H1 (cell line): ENCODE measurements around the gene MAP7. TPM values are rescaled to one million over a fixed set of nuclear protein-coding genes. Genes with fewer than 3 reads are reported as not detected.

ENCODE experiments used
- CTCF ChIA-PET: fragments of 300-600 bp; sonication (Branson Sonifier 250); formaldehyde crosslinking; loops from one replicate; lab custom pipeline; 2021; ENCODE audit not compliant: partially characterized antibody; lab: Charles Lee
- POLR2A ChIA-PET: fragments of 300-600 bp; sonication (Branson Sonifier 250); formaldehyde crosslinking; loops from one replicate; lab custom pipeline; 2021; ENCODE audit warnings: inconsistent platforms; ENCODE audit not compliant: partially characterized antibody; lab: Charles Lee
- DNase-seq, 2 experiments: peaks; one replicate each; pipeline versions ENCODE4 v3.0.0 to v3.0.0-alpha.2; 2010 to 2022; ENCODE audit warnings: low spot score in 2 of 2, low read depth in 1 of 2, mixed read lengths in 1 of 2
- FAIRE-seq: peaks from 2 replicates; lab custom pipeline; 2011; peaks lifted over from hg19 to GRCh38; lab: Jason Lieb, UNC
- H2AFZ ChIP-seq: 2 replicates; pipeline ENCODE4 v1.8.1; 2012; ENCODE audit warnings: low read length, inconsistent platforms
- H2AK5ac ChIP-seq: 2 replicates; pipeline ENCODE4 v1.6.1; 2013; ENCODE audit warnings: low read depth, low read length
- H2BK120ac ChIP-seq: replicated peaks from 2 replicates; pipeline ENCODE3; 2013; ENCODE audit warnings: low read depth, low read length, inconsistent platforms
- H2BK12ac ChIP-seq: 2 replicates; pipeline ENCODE4 v1.6.1; 2013; ENCODE audit warnings: low read depth, low read length
- H2BK15ac ChIP-seq: 2 replicates; pipeline ENCODE4 v1.6.1; 2013; ENCODE audit warnings: low read length
- H2BK20ac ChIP-seq: 2 replicates; pipeline ENCODE4 v1.6.1; 2013; ENCODE audit warnings: low read length
- H2BK5ac ChIP-seq: 2 replicates; pipeline ENCODE4 v1.6.1; 2013; ENCODE audit warnings: low read depth, low read length
- H3K14ac ChIP-seq: 2 replicates; pipeline ENCODE4 v1.6.1; 2013; ENCODE audit warnings: inconsistent platforms; ENCODE audit not compliant: insufficient read length
- H3K18ac ChIP-seq: 2 replicates; pipeline ENCODE4 v1.6.1; 2013; ENCODE audit warnings: low read length; ENCODE audit errors: extremely low read depth
- H3K23ac ChIP-seq: 2 replicates; pipeline ENCODE4 v1.6.1; 2013; ENCODE audit warnings: inconsistent platforms; ENCODE audit not compliant: insufficient read length
- H3K23me2 ChIP-seq: 2 replicates; pipeline ENCODE4 v1.6.1; 2013; ENCODE audit warnings: low read depth, low read length
- H3K27ac ChIP-seq: 2 replicates; pipeline ENCODE4 v1.6.1; 2011; ENCODE audit warnings: low read depth, low read length, inconsistent platforms
- H3K27me3 ChIP-seq, 4 experiments: replicated peaks in 1 of 4; 1 replicate in 1 of 4; 2 replicates in 3 of 4; pipeline versions ENCODE4 v1.6.1 to v1.8.1; 2011 to 2013; ENCODE audit warnings: low read length in 3 of 4, mild to moderate bottlenecking in 3 of 4, inconsistent platforms in 2 of 4, mixed read lengths in 2 of 4, moderate library complexity in 1 of 4; ENCODE audit not compliant: control insufficient read depth in 3 of 4, insufficient read depth in 3 of 4; ENCODE audit errors: extremely low read depth in 1 of 4
- H3K36me3 ChIP-seq, 4 experiments: 2 replicates each; pipeline versions ENCODE4 v1.6.1 to v1.8.1; 2011 to 2013; ENCODE audit warnings: mild to moderate bottlenecking in 4 of 4, low read length in 3 of 4, moderate library complexity in 2 of 4, control low read depth in 1 of 4, inconsistent platforms in 1 of 4; ENCODE audit not compliant: insufficient read depth in 4 of 4, control insufficient read depth in 2 of 4
- H3K4ac ChIP-seq: replicated peaks from 2 replicates; pipeline ENCODE3; 2013; ENCODE audit warnings: low read length, low read depth, mixed read lengths, inconsistent platforms; ENCODE audit not compliant: insufficient read length
- H3K4me1 ChIP-seq, 4 experiments: replicated peaks in 1 of 4; 1 replicate in 1 of 4; 2 replicates in 3 of 4; pipeline versions ENCODE4 v1.6.1 to v1.8.1; 2011 to 2013; ENCODE audit warnings: low read length in 3 of 4, inconsistent platforms in 2 of 4, mixed read lengths in 1 of 4; ENCODE audit not compliant: insufficient read depth in 4 of 4, control insufficient read depth in 3 of 4
- H3K4me2 ChIP-seq, 2 experiments: 2 replicates each; pipeline versions ENCODE4 v1.6.1 to v1.8.1; 2011 to 2013; ENCODE audit warnings: low read depth in 2 of 2, low read length in 2 of 2, control low read depth in 1 of 2, inconsistent platforms in 1 of 2, mild to moderate bottlenecking in 1 of 2; ENCODE audit not compliant: insufficient read depth in 1 of 2
- H3K4me3 ChIP-seq, 4 experiments: fragments of 200-600, 300-600 bp in 1 of 4; sonication (generic), shearing (Covaris generic), sonication (Bioruptor Twin) in 1 of 4; 2 replicates each; pipeline versions ENCODE4 v1.5.1 to v1.8.1; 2011 to 2016; ENCODE audit warnings: low read length in 4 of 4, low read depth in 3 of 4, control low read depth in 2 of 4, inconsistent platforms in 2 of 4, mild to moderate bottlenecking in 2 of 4, mixed read lengths in 1 of 4, moderate library complexity in 1 of 4; ENCODE audit not compliant: insufficient read depth in 2 of 4; ENCODE audit errors: extremely low read depth in 1 of 4
- H3K56ac ChIP-seq: replicated peaks from 2 replicates; pipeline ENCODE3; 2013; ENCODE audit warnings: low read depth, mild to moderate bottlenecking, mixed read lengths, low read length, inconsistent platforms; ENCODE audit not compliant: insufficient read length
- H3K79me1 ChIP-seq: 2 replicates; pipeline ENCODE4 v1.6.1; 2013; ENCODE audit warnings: low read depth, low read length, control low read depth
- H3K79me2 ChIP-seq, 2 experiments: 2 replicates each; pipeline versions ENCODE4 v1.6.1 to v1.8.1; 2012 to 2013; ENCODE audit warnings: low read length in 2 of 2, mild to moderate bottlenecking in 2 of 2, inconsistent platforms in 1 of 2; ENCODE audit not compliant: insufficient read depth in 2 of 2, control insufficient read depth in 1 of 2
- H3K9ac ChIP-seq, 4 experiments: replicated peaks in 1 of 4; 1 replicate in 1 of 4; 2 replicates in 3 of 4; pipeline versions ENCODE4 v1.6.1 to v1.8.1; 2011 to 2013; ENCODE audit warnings: low read depth in 3 of 4, low read length in 3 of 4, control low read depth in 2 of 4, mild to moderate bottlenecking in 2 of 4, moderate library complexity in 2 of 4, inconsistent platforms in 1 of 4; ENCODE audit errors: extremely low read depth in 1 of 4
- H3K9me3 ChIP-seq, 2 experiments: 2 replicates each; pipeline versions ENCODE4 v1.6.1 to v1.8.1; 2012 to 2013; ENCODE audit warnings: mild to moderate bottlenecking in 2 of 2, moderate library complexity in 2 of 2, control low read depth in 1 of 2, inconsistent platforms in 1 of 2, low read depth in 1 of 2, low read length in 1 of 2, mixed read lengths in 1 of 2; ENCODE audit not compliant: insufficient read depth in 2 of 2
- H4K20me1 ChIP-seq, 2 experiments: replicated peaks in 1 of 2; 2 replicates each; pipeline versions ENCODE3 to v1.8.1; 2011 to 2013; ENCODE audit warnings: inconsistent platforms in 2 of 2, low read length in 2 of 2, mild to moderate bottlenecking in 1 of 2; ENCODE audit not compliant: insufficient read depth in 2 of 2, control insufficient read depth in 1 of 2
- H4K5ac ChIP-seq: 2 replicates; pipeline ENCODE4 v1.6.1; 2013; ENCODE audit warnings: low read length, low read depth, mixed read lengths, inconsistent platforms; ENCODE audit not compliant: insufficient read length
- H4K8ac ChIP-seq: 2 replicates; pipeline ENCODE4 v1.8.0; 2013; ENCODE audit warnings: mild to moderate bottlenecking, moderate library complexity, low read length, inconsistent platforms; ENCODE audit not compliant: insufficient read depth; ENCODE audit errors: extremely low read depth
- H4K91ac ChIP-seq: replicated peaks from 2 replicates; pipeline ENCODE3; 2013; ENCODE audit warnings: low read length, mixed read lengths, inconsistent platforms; ENCODE audit not compliant: insufficient read length
- CEBPB ChIP-seq: IDR thresholded peaks from 2 replicates; pipeline ENCODE4 v1.6.1; 2012; ENCODE audit warnings: low read depth, low read length
- FOSL1 ChIP-seq: IDR thresholded peaks from 2 replicates; pipeline ENCODE4 v1.6.1; 2011; ENCODE audit warnings: mild to moderate bottlenecking, low read depth, low read length, moderate library complexity; ENCODE audit not compliant: insufficient read depth
- GABPA ChIP-seq: IDR thresholded peaks from 2 replicates; pipeline ENCODE4 v1.6.1; 2011; ENCODE audit warnings: mild to moderate bottlenecking, low read length, moderate library complexity, borderline replicate concordance; ENCODE audit not compliant: insufficient read depth
- JUND ChIP-seq: IDR thresholded peaks from 2 replicates; pipeline ENCODE4 v1.6.1; 2011; ENCODE audit warnings: mild to moderate bottlenecking, improper control_type of control experiment, low read length
- MAFK ChIP-seq: IDR thresholded peaks from 2 replicates; pipeline ENCODE4 v1.6.1; 2012; ENCODE audit warnings: low read depth, mild to moderate bottlenecking, improper control_type of control experiment, low read length
- PHF8 ChIP-seq: fragments of 200-600 bp; sonication (generic); conservative IDR thresholded peaks from 2 replicates; pipeline ENCODE4 v1.7.1; 2012; ENCODE audit warnings: low read depth, mild to moderate bottlenecking, inconsistent platforms, low read length, moderate library complexity
- POLR2A ChIP-seq, 2 experiments: IDR thresholded peaks; 1 replicate in 1 of 2; 2 replicates in 1 of 2; pipeline ENCODE4 v1.6.1; 2011; ENCODE audit warnings: low read depth in 2 of 2, low read length in 2 of 2, mild to moderate bottlenecking in 2 of 2; ENCODE audit errors: control extremely low read depth in 1 of 2
- SP4 ChIP-seq: IDR thresholded peaks from 2 replicates; pipeline ENCODE4 v1.6.1; 2012; ENCODE audit warnings: low read length, inconsistent platforms
- WGBS, 2 experiments: shearing (Covaris generic) in 1 of 2; methylation state at CpG; one replicate each; pipeline versions ENCODE4 v1.1.6 to v1.1.7; 2013 to 2015; ENCODE audit warnings: low lambda C conversion rate in 2 of 2, mixed read lengths in 2 of 2, inconsistent platforms in 1 of 2, low coverage in 1 of 2, missing lambda C conversion rate in 1 of 2; ENCODE audit not compliant: insufficient replicate concordance in 2 of 2, insufficient coverage in 1 of 2, insufficient read length in 1 of 2; ENCODE audit errors: extremely low coverage in 1 of 2, missing lambda C conversion rate in 1 of 2; 5-methylcytosine and 5-hydroxymethylcytosine counted together
- polyA plus RNA-seq, 7 experiments: library from polyadenylated mRNA; depleted of rRNA in 3 of 7; stranded (reverse) in 5 of 7; unstranded in 2 of 7; fragments of >200 nt in 5 of 7; fragments of 200-250 nt in 2 of 7; gene quantifications; 1 replicate in 5 of 7; 2 replicates in 1 of 7; 4 replicates in 1 of 7; pipeline versions ENCODE4 v1.2.1 to v1.2.3, GENCODE V29; 2011 to 2013; ENCODE audit warnings: missing spikeins in 2 of 7, mixed read lengths in 2 of 7
- total RNA-seq: library from RNA; stranded (reverse); fragmentation: NEBNext Ultra II Directional; extraction: Animal tissue kit (Norgen Biotek cat#: 25700); gene quantifications from 2 replicates; pipeline ENCODE4 v1.2.1, GENCODE V29; 2021
- TF ChIP-seq, protein P1 (sequence below): IDR thresholded peaks from 2 replicates; pipeline ENCODE4 v1.6.1; 2011; ENCODE audit warnings: low read depth, mild to moderate bottlenecking, low read length; ENCODE audit not compliant: insufficient read depth
- TF ChIP-seq, protein P2 (sequence below): IDR thresholded peaks from 2 replicates; pipeline ENCODE4 v1.6.1; 2012; ENCODE audit warnings: inconsistent platforms

The MAP7 gene
- total and polyA plus RNA-seq, 2 of the 8 experiments (the other 6 are each of a cell fraction or from before 2014, with no cell fraction given), result 13.5 to 66.9 TPM

GRCh38 chr6:136446579-136447187, 103.5 kb downstream of the MAP7 start:
- Histone ChIP-seq H4K8ac (no peak overlapping the region), H3K4me2 (no peak overlapping the region), H3K9ac (no peak overlapping the region), H3K14ac (no peak overlapping the region), H2BK120ac (no peak overlapping the region), H2BK5ac (no peak overlapping the region), H3K18ac (no peak overlapping the region), H4K5ac (no peak overlapping the region), H3K4me3 (no peak overlapping the region), H3K9me3 (no peaks in the 10 kb centered on the region), H2AFZ (no peak overlapping the region), H4K91ac (no peak overlapping the region), H3K23me2 (no peaks in the 10 kb centered on the region), H3K4ac (no peak overlapping the region), H3K79me2 (peaks cover 0 to 64% of the 10 kb centered on the region in 2 experiments; a peak in 2 of 4 replicates)
- CTCF ChIA-PET, result interaction anchor here (1.0 kb wide), 2 partner anchors 10 to 100 kb away, joined by 3 to 5 read pairs; no protein-coding TSS in a partner anchor
- TF ChIP-seq, protein P1, sequence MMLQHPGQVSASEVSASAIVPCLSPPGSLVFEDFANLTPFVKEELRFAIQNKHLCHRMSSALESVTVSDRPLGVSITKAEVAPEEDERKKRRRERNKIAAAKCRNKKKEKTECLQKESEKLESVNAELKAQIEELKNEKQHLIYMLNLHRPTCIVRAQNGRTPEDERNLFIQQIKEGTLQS, result no peak
- no peak for TF ChIP-seq MAFK
- TF ChIP-seq, protein P2, sequence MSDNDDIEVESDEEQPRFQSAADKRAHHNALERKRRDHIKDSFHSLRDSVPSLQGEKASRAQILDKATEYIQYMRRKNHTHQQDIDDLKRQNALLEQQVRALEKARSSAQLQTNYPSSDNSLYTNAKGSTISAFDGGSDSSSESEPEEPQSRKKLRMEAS, result no peak
- no peak for TF ChIP-seq POLR2A (IDR thresholded peaks at IDR 0.05; ENCODE audit: control extremely low read depth in 1 of 2, low read depth in 2 of 2, low read length in 2 of 2)
- no peak for TF ChIP-seq SP4
- TF ChIP-seq GABPA, result no peak
- TF ChIP-seq PHF8, result no peak
- TF ChIP-seq JUND, result no peak
- no peak for TF ChIP-seq FOSL1
- no peak for TF ChIP-seq CEBPB
- TF ChIP-seq, all 59 proteins: peak for 0
- 89% methylated on average over 2 of the region's 2 CpGs; no CpG with 5 or more reads in 1 of the 2 experiments for WGBS, 2 experiments
- no peak overlapping the region for H3K27ac ChIP-seq
- no peaks in the 10 kb centered on the region for H3K36me3 ChIP-seq
- H3K27me3 ChIP-seq, result no peaks in the 10 kb centered on the region
- no peak overlapping the region for H2AK5ac ChIP-seq
- no peak overlapping the region for H2BK12ac ChIP-seq
- H3K4me1 ChIP-seq, result peaks cover 0 to 3% (median 0%) of the 10 kb centered on the region in 4 experiments; a peak in 3 of 7 replicates
- DNase-seq (no peak), FAIRE-seq (no peak)
- POLR2A ChIA-PET, result no interaction called here
- no peak overlapping the region for H2BK20ac ChIP-seq
- peaks cover 4% of the 10 kb centered on the region; the same call in 1 of the 2 replicates for H3K79me1 ChIP-seq
- H4K20me1 ChIP-seq, result no peaks in the 10 kb centered on the region
- H3K23ac ChIP-seq, result no peak overlapping the region
- H2BK15ac ChIP-seq, result no peak overlapping the region
- no peak overlapping the region for H3K56ac ChIP-seq
